DOHH2 (cell line): ENCODE data around the gene CACNA1B.

ENCODE experiments used
- H3F3A ChIP-seq: fragments of 200-600 bp; sonication (generic), shearing (Covaris generic); 2 replicates; pipeline ENCODE4 v1.6.0; 2016; ENCODE audit warnings: antibody characterized with exemption, mild to moderate bottlenecking; ENCODE audit not compliant: control insufficient read depth, insufficient read depth
- H3K27ac ChIP-seq: fragments of 200-600 bp; sonication (generic); 2 replicates; pipeline ENCODE4 v1.5.1; 2014; ENCODE audit warnings: low read depth, mild to moderate bottlenecking, low read length, moderate library complexity
- H3K27me3 ChIP-seq: fragments of 200-600 bp; sonication (generic); 2 replicates; pipeline ENCODE4 v1.6.1; 2014; ENCODE audit warnings: mild to moderate bottlenecking, low read length, mixed read lengths; ENCODE audit not compliant: control insufficient read depth
- H3K36me3 ChIP-seq: fragments of 200-600 bp; sonication (generic); 2 replicates; pipeline ENCODE4 v1.6.1; 2014; ENCODE audit warnings: mild to moderate bottlenecking, low read length, moderate library complexity, mixed read lengths; ENCODE audit not compliant: control insufficient read depth
- H3K4me1 ChIP-seq: fragments of 200-600 bp; sonication (generic); 2 replicates; pipeline ENCODE4 v1.6.1; 2014; ENCODE audit warnings: mild to moderate bottlenecking, low read length, mixed read lengths; ENCODE audit not compliant: control insufficient read depth
- H3K4me2 ChIP-seq: fragments of 200-600 bp; sonication (generic); 2 replicates; pipeline ENCODE4 v1.6.0; 2014; ENCODE audit warnings: mild to moderate bottlenecking, low read length, moderate library complexity
- H3K4me3 ChIP-seq: fragments of 200-600 bp; sonication (generic); 2 replicates; pipeline ENCODE4 v1.5.1; 2014; ENCODE audit warnings: mild to moderate bottlenecking, low read length, mixed read lengths
- H3K79me2 ChIP-seq: fragments of 200-600 bp; sonication (generic); 2 replicates; pipeline ENCODE4 v1.6.1; 2014; ENCODE audit warnings: mild to moderate bottlenecking, low read length, mixed read lengths; ENCODE audit not compliant: control insufficient read depth
- H3K9me2 ChIP-seq: fragments of 200-600 bp; sonication (generic); replicated peaks from 2 replicates; pipeline ENCODE4 v1.6.1; 2014; ENCODE audit warnings: mild to moderate bottlenecking, low read length, mixed read lengths; ENCODE audit not compliant: control insufficient read depth
- H3K9me3 ChIP-seq: fragments of 200-600 bp; sonication (generic); 2 replicates; pipeline ENCODE4 v1.6.1; 2014; ENCODE audit warnings: antibody characterized with exemption, low read length, mixed read lengths; ENCODE audit not compliant: control insufficient read depth, insufficient read depth
- H4K20me1 ChIP-seq: fragments of 200-600 bp; sonication (generic); 2 replicates; pipeline ENCODE4 v1.6.0; 2014; ENCODE audit warnings: low read depth, mild to moderate bottlenecking, antibody characterized with exemption, low read length, moderate library complexity; ENCODE audit not compliant: control insufficient read depth, insufficient read depth
- CTCF ChIP-seq: fragments of 200-600 bp; sonication (generic); IDR thresholded peaks from one replicate; pipeline ENCODE4 v1.5.1; 2014; ENCODE audit warnings: antibody characterized with exemption, mild to moderate bottlenecking, low read depth, low read length; ENCODE audit not compliant: poor library complexity, severe bottlenecking
- EZH2phosphoT487 ChIP-seq: fragments of 200-600 bp; sonication (generic); IDR thresholded peaks from 2 replicates; pipeline ENCODE4 v1.6.1; 2017; ENCODE audit warnings: borderline replicate concordance, mild to moderate bottlenecking, antibody characterized with exemption, low read length, moderate library complexity, mixed read lengths

Gene CACNA1B

GRCh38 chr9:137829260-137829996 lies 48.2 kb upstream of the CACNA1B start:
- H3F3A ChIP-seq = peaks cover 4% of the 10 kb centered on the region; the same call in 1 of the 2 replicates
- TF ChIP-seq CTCF (no peak), EZH2phosphoT487 (no peak)
- H3K36me3 ChIP-seq = peaks cover 90% of the 10 kb centered on the region
- no peak overlapping the region for H3K4me2 ChIP-seq
- H3K9me2 ChIP-seq = no peaks in the 10 kb centered on the region
- no peak overlapping the region for H3K4me3 ChIP-seq
- no peaks in the 10 kb centered on the region for H3K27me3 ChIP-seq
- H3K4me1 ChIP-seq = peaks cover 14% of the 10 kb centered on the region
- peaks cover 29% of the 10 kb centered on the region for H3K79me2 ChIP-seq
- peaks cover 9% of the 10 kb centered on the region; the same call in 1 of the 2 replicates for H4K20me1 ChIP-seq
- H3K9me3 ChIP-seq = no peaks in the 10 kb centered on the region
- H3K27ac ChIP-seq = no peak overlapping the region

DNA sequence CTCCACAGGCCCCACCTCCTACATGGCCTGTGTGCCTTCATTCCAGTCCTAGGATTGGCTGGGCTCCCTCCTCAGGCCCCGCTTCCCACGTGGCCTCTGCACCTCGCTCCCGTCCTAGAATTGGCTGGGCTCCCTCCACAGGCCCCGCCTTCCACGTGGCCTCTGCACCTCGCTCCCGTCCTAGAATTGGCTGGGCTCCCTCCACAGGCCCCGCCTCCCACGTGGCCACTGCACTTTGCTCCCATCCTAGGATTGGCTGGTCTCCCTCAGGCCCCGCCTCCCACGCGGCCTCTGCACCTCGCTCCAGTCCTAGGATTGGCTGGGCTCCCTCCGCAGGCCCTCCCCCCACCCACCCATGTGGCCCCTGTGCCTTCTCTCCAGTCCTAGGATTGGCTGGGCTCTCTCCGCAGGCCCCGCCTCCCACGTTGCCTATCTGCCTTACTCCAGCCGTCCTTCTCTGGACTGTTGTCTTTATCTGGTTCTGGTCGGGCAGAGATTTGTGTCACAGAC lies 45.3 kb upstream of the CACNA1B start:
- H3K27ac ChIP-seq = no peak overlapping the region
- no peaks in the 10 kb centered on the region for H3F3A ChIP-seq
- no peaks in the 10 kb centered on the region for H3K9me2 ChIP-seq
- peaks cover 89% of the 10 kb centered on the region for H3K36me3 ChIP-seq
- peaks cover 6% of the 10 kb centered on the region for H3K79me2 ChIP-seq
- H3K4me3 ChIP-seq = no peak overlapping the region
- no peak overlapping the region for H3K4me2 ChIP-seq
- TF ChIP-seq EZH2phosphoT487 (no peak), CTCF (no peak)
- H3K9me3 ChIP-seq = no peaks in the 10 kb centered on the region
- H3K27me3 ChIP-seq = no peaks in the 10 kb centered on the region
- no peaks in the 10 kb centered on the region for H3K4me1 ChIP-seq
- no peaks in the 10 kb centered on the region; the same call in 1 of the 2 replicates for H4K20me1 ChIP-seq

DNA sequence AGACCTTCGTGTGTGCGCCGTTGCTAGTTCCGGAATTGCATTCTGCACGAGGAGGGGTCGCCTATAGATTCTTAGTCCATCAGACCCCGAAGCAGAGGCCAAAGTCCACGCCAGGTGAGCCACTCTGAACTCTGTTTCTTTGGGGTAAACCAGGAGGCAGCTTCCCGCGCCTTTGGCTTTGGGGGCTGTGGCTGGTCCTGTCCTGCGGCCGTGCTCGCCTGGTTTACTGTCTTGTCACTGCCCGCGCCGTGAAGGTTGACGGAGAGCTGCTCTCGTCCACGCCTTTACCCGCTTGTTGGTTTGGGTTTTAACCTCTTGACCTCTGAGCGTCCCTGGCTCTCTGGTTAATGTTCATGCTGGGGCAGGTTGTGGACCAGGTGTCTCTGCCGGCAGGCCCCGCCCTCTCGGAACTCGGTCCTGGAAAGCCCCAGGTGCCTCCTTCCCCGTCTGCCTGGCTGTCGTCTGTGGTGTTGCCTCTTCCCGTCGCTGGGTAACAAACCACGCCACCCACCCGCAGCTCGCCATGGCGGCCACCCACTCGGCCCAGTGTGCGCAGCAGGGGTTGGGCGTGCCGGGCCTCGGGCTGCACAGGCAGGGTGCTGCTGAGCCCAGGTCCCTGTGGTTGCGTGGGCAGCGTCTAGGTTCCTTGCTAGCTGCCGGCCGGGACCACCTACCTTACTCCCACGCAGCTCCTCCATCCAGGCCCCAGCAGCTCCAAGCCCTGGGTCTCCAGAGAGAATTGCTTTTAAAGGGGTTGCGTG lies 44.6 kb upstream of the CACNA1B start:
- Histone ChIP-seq H3F3A (no peaks in the 10 kb centered on the region), H4K20me1 (no peaks in the 10 kb centered on the region; the same call in 1 of the 2 replicates), H3K36me3 (peaks cover 84% of the 10 kb centered on the region), H3K79me2 (peaks cover 5% of the 10 kb centered on the region), H3K9me2 (no peaks in the 10 kb centered on the region), H3K27me3 (no peaks in the 10 kb centered on the region), H3K4me3 (no peak overlapping the region), H3K27ac (no peak overlapping the region), H3K9me3 (no peaks in the 10 kb centered on the region), H3K4me2 (no peak overlapping the region), H3K4me1 (no peaks in the 10 kb centered on the region)
- TF ChIP-seq EZH2phosphoT487 = no peak
- no peak for TF ChIP-seq CTCF
